ENCODE measurements around the gene CFAP100.

Gene CFAP100

DNA sequence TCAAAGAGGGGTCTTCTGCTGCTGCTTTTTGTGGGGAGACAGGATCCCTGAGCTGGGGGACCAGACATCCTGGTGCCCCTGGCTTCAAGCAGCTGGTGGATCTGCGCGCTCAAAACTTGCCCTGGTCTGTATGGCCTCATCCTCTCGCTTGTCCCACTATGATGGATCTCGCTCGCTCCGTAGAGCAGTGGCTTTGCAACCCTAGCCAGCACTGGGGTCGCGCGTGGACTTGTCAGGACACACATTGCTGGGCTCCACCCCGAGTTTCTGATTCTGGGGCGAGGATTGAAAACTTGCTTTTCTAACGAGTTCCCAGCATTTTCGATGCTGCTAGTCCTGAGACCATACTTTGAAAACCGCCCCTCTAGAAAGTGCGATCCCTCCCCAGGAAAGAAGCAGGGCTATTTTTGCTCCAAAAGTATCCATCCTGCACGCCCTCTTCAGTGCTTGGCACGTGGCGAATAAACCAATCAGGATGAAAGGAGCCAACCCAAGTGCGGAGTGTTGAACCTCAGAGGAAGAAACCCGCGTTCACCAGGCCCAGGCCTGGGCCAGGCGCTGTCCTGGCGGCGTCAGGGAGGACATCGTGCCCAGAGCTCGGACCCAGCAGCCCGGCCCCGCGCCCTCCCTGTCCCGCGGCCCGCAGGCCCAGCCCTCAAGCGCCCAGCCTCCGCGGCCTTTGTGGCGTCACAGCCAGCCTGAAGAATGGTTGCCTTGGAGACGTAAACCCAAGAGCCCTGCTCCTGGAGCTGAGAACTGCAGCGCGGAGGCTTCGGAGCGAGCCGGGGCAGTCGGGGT lies at the start of gene CFAP100:
Gene CFAP100 (plus strand): TSS at position 731 of the 798 bp plus-strand sequence. CDS start 1,092 bp downstream, outside the sequence.
- TF ChIP-seq, protein P1, sequence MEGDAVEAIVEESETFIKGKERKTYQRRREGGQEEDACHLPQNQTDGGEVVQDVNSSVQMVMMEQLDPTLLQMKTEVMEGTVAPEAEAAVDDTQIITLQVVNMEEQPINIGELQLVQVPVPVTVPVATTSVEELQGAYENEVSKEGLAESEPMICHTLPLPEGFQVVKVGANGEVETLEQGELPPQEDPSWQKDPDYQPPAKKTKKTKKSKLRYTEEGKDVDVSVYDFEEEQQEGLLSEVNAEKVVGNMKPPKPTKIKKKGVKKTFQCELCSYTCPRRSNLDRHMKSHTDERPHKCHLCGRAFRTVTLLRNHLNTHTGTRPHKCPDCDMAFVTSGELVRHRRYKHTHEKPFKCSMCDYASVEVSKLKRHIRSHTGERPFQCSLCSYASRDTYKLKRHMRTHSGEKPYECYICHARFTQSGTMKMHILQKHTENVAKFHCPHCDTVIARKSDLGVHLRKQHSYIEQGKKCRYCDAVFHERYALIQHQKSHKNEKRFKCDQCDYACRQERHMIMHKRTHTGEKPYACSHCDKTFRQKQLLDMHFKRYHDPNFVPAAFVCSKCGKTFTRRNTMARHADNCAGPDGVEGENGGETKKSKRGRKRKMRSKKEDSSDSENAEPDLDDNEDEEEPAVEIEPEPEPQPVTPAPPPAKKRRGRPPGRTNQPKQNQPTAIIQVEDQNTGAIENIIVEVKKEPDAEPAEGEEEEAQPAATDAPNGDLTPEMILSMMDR (conservative IDR thresholded peaks at IDR 0.05): no peak
- no peak for TF ChIP-seq ZFX (IDR thresholded peaks at IDR 0.05)
- no peak within 1 kb of the TSS for H3K27ac ChIP-seq

DNA sequence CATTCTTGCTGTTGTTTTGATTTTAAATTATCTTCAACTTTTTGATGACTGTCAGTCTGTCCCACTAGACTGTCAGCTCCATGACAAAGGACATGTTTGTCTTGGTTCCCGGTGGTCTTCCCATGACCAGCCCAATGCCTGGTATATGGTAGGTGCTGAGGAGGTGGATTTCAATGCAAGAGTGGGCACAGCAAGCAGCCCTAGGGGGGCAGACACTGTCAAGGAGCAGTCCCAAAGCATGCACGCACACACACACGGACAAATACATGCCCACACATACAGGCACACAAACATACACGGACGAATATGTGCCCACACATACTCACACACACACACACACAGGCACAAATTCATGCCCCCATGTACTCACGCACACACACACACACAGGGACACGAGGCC lies 49.5 kb upstream of the CFAP100 start:
- no peak overlapping the region for H3K27ac ChIP-seq
- TF ChIP-seq, protein P1 (conservative IDR thresholded peaks at IDR 0.05): no peak
- no peak for TF ChIP-seq ZFX (IDR thresholded peaks at IDR 0.05)

DNA sequence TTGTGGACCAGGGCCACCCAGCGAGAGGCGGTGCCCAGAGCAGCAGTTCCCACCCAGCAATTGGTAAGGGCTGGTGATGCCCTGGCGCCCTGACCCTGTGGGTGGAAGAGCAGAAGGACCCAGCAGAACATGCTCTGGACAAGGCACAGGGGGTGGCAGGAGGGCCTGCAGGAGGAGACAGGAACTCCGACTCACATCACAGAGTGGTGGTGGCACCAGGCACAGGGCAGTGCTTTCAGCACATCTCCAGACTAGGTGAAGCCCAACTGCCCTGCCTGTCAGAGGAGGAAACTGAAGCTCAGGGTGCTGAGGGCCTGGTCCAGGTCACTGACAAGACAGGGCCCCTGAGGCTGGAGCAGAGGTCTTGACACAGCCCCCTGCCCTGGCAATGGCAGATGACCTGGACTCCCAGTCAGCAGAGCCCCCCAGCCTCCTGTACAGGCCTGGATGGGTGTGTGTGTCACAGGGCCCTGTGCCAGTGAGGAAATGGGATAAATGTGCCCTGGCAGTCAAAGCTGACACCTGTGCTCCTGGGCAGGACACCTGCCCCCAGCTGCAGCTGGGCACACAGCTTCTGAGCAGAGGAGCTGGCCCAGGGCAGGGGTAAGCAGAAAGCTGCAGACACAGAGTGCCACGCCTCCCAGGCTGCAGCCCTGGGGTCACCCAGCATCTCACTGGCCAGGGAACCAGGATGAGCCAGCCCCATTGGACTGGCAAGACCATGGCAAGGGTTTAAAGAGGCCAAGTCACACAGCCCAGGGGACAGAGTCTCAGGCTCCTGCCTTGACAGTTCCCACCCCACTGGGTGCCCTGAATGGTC lies 48.9 kb upstream of the CFAP100 start:
- H3K27ac ChIP-seq: no peak overlapping the region
- TF ChIP-seq ZFX (IDR thresholded peaks at IDR 0.05): no peak
- TF ChIP-seq, protein P1 (conservative IDR thresholded peaks at IDR 0.05): no peak

DNA sequence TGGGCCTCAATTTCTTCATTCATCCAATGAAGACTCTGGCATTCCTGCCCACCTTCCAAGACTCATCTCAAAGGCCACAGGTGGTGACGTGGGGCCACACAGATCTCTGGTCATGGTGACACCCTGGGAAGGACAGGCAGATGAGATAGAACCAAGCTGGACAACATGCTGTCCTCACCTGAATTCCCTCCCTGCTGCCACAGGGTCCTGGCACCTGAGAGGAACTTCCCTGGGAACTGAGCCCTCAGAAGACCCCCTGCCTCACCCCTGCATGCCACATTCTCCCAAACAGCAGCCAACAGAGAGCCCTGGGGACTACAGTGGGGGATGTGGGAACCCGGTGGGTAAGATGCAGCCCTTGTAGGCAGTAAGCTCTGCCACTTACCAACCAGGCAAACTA lies 48.2 kb upstream of the CFAP100 start:
- TF ChIP-seq, protein P1 (conservative IDR thresholded peaks at IDR 0.05): no peak
- no peak for TF ChIP-seq ZFX (IDR thresholded peaks at IDR 0.05)
- no peak overlapping the region for H3K27ac ChIP-seq

DNA sequence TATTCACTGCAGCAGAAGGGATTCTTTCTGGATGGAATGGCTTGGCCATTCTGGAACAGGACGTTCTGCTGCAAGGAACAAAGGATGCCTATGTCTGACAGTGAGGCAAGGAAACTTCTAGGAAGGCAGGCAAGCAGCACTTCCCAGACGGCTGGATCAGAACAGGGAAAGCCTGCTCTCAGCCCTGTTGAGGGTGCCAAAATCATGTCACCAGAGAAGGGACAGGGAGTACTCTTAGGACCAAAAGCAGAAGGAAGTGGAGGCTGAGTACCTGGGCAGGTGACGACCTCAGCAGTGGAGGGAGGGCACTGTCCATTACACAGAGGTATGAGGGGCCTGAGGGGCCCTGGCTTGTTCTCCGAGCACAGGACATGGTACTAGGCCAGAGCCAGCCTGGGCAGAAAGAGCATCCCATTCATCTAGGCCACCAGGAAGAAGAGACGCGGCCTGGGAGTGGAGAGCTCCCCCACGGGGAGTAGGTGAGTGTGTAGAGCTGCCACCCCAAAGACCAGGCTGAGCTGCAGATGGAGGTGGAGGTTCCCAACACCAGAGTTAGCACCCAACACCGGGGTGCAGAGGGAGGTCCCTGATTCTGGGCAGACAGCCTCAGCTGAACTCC lies 47.1 kb upstream of the CFAP100 start:
- TF ChIP-seq, protein P1 (conservative IDR thresholded peaks at IDR 0.05): no peak

DNA sequence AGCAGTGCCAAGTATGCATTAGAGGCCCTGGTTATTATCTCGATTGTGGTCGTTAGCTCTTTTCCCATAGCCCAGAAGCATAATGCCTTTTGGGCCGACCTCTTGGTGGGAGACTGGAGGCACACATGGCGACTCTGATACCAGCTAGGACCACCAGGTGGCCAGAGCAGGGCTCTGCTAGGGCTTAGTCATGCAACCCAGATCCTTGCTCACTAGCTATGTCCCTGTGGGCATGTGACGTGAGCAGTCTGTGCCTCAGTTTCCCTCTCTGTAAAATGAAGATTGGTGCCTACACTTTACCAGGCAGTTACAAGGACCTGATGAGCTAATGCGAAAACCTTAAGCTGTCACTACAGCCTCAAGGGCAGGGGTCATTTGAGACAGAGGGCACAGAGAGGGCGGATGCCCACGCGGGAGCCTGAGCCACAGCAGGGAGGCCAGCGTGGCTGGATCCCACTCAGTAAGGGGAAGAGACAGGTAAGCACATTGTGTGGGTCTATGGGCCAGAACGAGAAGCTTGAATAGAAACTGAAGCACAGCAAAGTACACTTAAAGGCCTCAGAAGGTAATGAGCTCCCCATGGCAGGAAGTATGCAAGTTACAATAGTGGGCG lies 46.3 kb upstream of the CFAP100 start:
- TF ChIP-seq ZFX (IDR thresholded peaks at IDR 0.05): no peak
- TF ChIP-seq, protein P1 (conservative IDR thresholded peaks at IDR 0.05): no peak
- no peak overlapping the region for H3K27ac ChIP-seq

More for the DNA sequence above, 47.1 kb upstream of the CFAP100 start:
- no peak overlapping the region for H3K27ac ChIP-seq

Data from C4-2B (cell line).